SK-N-MC (cell line): ENCODE data around the gene NACC2.

Experiments used
- EZH2 ChIP-seq: fragments of 200-600 bp; sonication (generic); IDR thresholded peaks from one replicate; pipeline ENCODE4 v1.6.1; 2017; ENCODE audit warnings: antibody characterized with exemption
- POLR2AphosphoS5 ChIP-seq: IDR thresholded peaks from 2 replicates; pipeline ENCODE4 v1.6.1; 2012; ENCODE audit warnings: mild to moderate bottlenecking, low read depth, low read length, borderline replicate concordance

DNA sequence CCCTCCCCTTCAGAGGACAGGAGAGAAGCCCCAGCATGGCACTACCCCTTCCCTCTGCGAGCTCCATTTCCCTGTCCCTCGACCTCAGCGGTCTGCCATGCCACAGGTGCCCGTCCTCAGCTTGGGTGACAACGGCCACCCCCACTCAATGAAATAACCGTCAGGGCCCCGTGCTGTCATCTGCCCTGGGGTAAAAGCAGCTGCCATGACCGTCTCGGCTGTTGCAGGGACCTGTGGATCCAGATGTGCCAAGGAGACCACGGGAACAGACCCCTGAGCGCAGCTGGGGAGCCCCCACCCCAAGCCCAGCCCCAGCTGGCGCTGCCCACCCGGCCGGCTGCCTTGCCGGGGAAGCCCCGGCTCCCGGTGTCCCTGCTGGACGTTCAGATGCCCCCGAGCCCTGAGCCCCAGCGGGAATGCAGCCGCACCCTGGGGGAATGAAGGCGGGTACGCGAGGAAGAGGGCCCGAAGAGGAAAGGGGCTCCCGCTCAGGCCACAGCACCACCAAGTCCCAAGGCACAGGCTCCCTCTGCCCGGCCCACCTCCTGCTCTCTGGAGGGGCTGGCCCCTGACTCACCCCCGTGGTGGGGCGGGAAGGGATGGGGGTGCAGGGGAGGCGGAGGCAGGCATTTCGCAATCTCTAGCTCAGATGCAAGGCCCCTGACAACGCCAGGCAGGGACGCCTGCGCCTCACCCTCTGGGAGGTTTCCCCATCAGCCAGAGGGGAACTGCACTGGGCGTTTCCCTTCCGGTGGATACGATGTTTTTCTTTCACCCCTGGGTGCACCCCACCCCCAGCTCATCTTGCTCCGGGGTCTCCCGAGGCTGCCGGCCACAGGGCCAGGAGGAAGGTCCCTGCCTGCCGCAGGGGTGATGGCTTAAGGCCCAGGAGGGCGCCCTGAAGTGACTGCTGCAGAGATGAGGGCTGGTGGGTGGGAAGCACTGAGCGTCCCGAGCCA is 49.2 kb downstream of the NACC2 start:
- TF ChIP-seq EZH2, result no peak
- TF ChIP-seq POLR2AphosphoS5, result no peak
